Activated CD4-positive, alpha-beta T cell treated with anti-CD3 and anti-CD28 coated beads, Interleukin-2, amount 50 U/mL, for 16 hours (primary cell): ENCODE measurements around the gene RADIL.

Experiments
- DNase-seq: peaks from one replicate; pipeline ENCODE4 v3.0.0-alpha.2; 2020

Gene RADIL

DNA sequence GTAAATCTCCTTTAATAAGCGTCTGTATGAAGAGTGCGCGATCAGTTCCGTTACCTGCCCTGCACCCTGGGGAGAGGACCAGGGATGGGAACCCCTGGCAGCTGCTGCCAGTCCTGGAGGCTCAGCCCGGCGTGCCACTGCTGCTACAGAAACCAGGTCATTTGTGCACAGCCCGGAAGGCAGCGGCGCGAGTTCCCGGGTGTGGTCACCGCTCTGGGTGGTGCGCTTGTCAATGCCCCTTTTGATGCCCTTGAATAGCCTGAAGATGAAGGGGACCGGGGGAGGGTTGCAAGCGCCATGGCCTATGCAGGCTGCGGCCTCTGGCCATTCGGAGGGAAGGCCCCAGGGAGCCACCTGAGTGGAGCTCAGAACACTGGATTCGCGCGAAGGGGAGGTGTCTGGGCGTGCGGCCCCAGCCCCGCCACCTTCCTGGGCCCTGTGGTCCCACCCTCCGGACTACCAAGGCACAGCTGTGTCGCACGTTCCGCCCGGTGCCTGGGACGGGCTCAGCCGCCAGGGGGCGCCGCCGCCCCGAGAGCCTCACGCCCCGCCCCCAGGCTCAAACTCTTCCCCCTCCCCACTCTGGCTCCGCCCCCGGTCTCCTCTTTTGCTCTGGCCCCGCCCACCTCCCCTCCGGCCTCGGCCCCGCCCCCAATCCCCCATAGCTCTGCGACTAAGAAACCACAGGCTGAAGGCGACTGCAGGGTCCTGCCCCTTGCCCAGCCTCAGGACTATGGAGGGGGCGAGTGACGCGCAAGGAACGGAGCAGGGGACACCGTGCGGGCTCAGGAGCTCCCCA, 91.6 kb downstream of the RADIL start:
- peak; percentile 80 for DNase-seq

DNA sequence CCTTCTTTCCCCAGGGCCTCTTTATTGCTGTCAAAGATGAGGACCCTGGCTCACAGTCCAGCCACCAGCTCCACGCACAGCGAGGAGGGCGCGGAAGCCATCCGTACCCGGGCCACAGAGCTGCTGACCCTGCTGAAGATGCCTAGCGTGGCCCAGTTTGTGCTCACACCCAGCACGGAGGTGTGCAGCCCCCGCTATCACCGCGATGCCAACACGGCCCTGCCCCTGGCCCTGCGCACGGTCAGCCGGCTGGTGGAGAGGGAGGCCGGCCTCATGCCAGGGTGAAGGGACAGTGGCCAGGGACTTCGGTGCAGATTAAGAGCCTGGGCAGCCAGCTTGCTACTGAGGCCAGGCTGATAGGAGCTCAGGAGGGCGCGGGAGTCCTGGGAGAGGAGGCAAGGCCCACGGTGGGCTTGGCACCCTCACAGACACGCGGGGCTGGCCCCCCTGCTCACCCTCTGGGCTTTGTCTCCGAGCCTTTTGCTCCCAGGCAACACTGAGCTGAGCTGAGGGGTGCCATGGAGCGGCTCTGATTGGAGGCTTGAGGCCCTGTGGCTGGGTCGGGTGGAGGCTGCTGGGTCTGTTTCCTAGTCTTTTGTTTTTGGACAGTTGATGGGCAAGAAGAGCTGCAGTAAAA, 92.3 kb downstream of the RADIL start:
- DNase-seq = no peak

GRCh38 chr7:4790516-4790991, 93.0 kb downstream of the RADIL start:
- DNase-seq = no peak

DNA sequence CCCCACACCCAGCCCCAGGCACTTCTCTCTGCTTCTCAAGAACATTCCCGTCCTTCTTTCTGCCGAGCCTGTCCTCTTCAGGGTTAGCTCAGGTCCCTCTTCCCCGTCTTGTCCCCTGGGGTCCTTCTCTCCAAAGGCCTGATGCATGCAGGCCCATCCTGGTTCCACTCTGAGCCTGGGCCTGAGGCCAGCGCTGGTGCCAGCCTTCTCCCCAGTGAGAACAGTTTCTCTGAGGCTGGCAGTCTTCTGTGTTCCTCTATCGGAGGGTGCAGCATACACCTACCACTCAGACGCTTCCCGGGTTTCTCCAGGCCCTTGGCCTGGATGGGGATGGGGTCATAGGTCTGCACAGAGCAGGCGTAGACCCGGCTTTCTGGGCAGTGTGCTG, 93.4 kb downstream of the RADIL start:
- no peak for DNase-seq

DNA sequence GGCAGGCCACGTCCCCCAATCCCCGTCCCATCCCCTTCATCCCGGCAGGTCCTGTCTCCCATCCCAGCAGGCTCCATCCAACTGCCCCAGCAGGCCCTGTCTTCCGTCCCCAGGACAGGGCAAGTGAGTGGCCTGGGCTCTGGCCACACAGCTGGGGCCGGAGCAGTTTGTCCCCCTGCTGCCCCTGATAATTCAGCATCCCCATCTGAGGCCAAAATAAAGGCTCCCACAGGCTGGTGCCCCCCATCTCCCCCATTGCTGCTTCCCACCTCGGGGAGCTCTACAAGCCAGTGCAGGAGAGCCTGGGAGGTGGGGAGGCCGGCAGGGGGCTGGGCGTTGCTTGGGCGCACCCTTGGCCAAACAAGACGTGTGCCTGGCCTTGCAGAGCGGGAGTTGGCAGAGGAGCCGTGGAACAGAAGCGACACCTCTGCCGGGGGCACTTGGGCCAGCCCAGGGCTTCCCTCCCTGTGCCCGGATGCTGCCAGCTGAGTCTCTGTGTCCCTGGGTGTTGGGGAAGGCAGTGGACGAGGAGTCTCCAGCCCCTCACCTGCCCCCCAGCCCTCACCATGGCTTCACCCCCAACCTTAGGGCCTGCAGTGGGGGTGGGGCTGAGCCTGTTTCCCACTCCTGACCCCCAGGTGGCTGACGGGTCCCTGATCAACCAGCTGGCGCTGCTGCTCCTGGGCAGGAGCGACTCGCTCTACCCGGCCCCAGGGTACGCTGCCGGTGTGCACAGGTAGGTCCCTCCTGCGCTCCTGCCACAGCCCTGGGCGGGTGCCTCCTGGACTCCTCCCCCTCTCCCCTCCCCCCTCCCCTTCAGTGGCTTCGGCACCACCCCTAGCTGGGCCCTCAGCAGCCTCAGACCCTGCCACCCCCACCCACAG, 94.1 kb downstream of the RADIL start:
- no peak for DNase-seq

DNA sequence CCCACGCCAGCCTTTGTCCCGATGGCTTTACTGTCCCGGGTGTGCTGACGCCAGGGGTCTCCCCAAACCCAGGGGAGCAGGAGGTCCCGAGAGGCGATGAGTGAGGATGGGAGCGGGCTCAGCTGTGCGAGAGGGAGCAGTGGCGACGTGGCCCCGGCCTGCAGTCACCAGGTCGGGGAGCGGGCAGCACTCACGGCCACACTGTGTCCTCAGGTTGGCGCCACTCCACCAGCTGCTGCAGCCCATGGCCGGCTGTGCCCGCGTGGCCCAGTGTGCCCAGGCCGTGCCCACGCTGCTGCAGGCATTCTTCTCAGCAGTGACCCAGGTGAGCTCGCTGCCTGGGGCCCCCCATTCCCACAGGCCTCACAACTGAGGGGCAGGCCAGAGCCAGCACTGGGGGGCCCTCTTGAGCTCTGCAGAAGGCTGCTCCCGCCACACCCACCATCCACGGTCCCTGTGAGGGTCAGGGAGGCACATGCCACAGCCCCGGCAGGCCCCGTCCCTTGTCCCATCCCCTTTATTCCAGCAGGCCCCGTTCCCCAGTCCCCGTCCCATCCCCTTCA, 94.8 kb downstream of the RADIL start:
- no peak for DNase-seq

- no peak for DNase-seq
These were observed 95.4 kb downstream of the RADIL start for GRCh38 chr7:4787947-4788626.

DNA sequence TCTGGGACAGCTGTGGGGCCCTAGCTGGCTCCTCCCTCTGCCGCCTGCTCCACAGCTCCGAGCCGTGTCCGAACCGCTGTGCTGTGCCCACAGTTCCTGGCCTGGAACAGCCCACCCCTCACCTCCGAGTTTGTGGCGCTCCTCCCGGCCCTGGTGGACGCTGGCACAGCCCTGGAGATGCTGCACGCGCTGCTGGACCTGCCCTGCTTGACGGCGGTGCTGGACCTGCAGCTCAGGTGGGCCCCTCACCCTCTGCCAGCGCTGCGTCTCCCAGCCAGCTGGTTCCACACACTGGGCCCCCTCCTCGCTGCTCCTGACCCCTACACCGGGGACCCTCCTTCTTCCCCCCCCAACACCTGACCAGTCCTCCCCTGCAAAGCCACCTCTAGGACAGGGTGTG, 96.0 kb downstream of the RADIL start:
- DNase-seq = no peak

DNA sequence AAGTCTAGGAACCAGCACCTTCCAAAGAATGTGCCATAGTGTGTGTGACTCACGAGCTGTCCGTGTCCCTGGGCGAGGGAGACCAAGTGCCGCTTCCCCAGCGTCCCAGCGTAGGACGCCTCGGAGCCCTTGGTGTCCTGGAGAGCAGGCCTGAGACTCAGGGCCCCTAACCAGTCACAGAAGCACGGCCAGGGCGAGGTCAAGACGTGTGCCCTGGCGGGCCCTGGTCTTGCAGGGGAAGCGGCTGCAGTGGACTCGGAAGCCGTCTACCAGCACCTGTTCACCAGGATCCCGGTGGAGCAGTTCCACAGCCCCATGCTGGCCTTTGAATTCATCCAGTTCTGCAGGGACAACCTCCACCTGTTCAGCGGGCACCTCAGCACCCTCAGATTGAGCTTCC, 97.5 kb downstream of the RADIL start:
- DNase-seq = no peak

DNA sequence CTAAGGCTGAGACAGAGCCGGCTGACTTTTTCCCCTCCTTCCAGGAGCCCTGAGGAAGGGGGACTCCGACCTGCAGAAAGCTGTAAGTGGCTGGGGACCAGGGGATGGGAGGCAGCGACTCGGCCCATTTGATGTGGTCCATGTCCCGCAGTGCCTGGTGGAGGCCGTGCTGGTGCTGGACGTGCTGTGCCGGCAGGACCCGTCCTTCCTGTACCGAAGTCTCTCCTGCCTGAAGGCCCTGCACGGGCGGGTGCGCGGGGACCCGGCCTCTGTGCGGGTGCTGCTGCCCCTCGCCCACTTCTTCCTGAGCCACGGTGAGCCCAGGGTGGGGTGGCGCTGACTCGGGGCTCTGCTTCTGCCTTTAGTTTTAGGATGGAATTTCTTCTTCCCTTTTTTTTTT, 98.1 kb downstream of the RADIL start:
- DNase-seq = no peak

GRCh38 chr7:4784799-4785198, 98.7 kb downstream of the RADIL start:
- DNase-seq = no peak

GRCh38 chr7:4783762-4784351, 99.7 kb downstream of the RADIL start:
- DNase-seq = no peak

- no peak for DNase-seq
These were observed 100.2 kb downstream of the RADIL start for GRCh38 chr7:4783292-4783652.

GRCh38 chr7:4782333-4783291, 100.9 kb downstream of the RADIL start:
- no peak for DNase-seq

DNA sequence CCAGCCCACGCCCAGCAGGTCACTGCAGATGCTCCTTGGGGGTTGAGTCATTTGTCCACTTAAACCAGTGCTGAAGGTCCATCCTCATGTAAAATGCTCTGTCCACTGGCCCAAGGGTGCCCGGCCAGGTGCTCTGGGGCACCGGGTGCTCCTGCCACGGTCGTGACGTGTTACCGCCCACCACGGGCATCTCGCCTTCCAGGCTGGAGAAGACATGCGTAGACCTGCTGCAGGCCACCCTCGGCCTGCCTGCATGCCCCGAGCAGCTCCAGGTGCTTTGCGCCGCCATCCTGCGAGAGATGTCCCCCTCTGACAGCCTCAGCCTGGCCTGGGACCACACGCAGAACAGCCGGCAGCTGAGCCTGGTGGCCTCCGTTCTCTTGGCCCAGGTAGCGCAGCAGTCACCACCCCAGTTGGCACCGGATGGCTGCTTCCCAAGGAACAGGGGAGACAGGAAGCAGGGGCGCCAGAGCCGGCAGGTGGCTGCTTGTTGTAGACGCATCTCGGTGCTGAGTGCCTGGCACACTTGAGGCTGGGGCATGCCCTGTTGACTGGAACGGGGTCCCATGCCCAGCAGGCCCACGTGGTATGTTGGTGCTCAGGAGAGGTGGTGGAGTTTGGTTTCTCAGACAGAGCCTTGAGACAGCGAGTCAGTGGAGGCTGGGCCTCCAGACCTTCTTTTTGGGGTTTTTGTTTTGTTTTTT, 102.0 kb downstream of the RADIL start:
- no peak for DNase-seq

GRCh38 chr7:4779118-4779517, 104.4 kb downstream of the RADIL start:
- DNase-seq = no peak

DNA sequence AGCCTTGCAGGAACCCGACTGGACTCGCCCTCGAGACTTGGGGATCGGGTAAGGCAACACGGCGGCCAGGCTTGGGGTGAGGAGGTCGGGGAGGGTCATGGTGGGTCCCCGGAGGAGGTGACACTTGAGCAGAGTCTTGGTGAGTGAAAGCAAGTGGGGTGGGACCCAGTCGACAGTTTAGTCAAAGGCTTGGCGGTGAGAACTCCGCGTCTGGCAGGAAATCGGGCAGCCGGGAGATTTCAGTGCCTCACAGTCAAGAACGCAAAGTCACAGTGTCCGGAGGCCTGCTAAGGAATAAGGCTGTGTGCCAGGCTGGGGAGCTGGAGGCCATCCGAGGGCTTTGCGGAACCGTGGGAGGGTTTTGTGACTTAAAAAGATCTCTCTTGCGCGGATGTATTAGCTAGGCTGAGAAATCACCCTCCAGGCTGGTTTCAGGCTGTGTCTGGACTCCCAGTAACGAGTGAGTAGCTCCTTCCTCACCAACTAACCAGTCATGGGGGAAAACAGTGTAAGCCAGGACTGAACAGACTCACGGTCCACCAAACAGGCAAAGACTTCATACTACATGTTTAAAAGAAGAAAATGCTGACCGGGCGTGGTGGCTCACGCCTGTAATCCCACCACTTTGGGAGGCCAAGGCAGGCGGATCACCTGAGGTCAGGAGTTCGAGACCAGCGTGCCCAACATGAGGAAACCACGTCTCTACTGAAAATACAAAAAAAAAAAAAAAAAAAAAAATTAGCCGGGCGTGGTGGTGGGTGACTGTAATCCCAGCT, 107.5 kb downstream of the RADIL start:
- peak; percentile 44 for DNase-seq

GRCh38 chr7:4775250-4775847, 108.2 kb downstream of the RADIL start, which contains the start of gene AP5Z1:
Gene AP5Z1, plus strand, starts transcription at chr7:4775623. Its CDS starts 93 bp downstream, at chr7:4775716.
- peak; percentile 97 for DNase-seq

DNA sequence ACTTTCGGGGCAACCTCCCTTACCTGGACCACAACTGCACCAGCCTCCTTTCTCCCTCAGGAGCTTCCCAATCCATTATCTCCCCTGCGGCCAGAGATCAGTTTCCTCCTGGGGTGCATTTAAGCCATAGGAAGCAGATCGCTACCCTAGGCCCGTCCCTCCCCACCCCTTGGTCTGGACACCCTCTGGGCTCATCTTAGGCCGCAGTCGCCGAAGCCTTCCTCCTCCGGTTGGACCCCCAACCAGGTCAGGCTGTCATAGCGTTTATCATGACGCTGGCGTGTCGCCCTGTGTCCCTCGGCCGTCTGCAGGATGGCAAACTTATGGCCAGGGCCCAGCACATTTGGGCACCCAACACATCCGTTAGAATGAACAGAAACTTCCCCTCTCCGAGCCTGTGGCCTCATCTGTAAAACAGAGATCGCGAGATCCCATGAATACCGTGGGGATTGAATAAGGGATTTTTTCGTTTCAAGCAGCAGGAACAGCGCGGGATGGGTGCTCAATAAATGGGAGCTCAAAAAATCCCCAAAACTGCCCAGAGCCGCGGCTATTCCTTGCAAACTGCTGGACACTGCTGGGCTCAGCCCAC, 108.8 kb downstream of the RADIL start:
- no peak for DNase-seq
